HG03103 (cell line): Measurements from ENCODE around the gene PAMR1.
"Not testable (repeated sequence)": the region's sequence is repeated elsewhere in the genome, so short reads cannot be mapped to it uniquely, and the experiment has no call there.

Experiments used
- ATAC-seq: cut with Tn5 transposase; IDR thresholded peaks from one replicate; pipeline ENCODE4 v1.9.1; 2021; ENCODE audit warnings: low read depth; ENCODE audit not compliant: unreplicated experiment

Gene PAMR1

GRCh38 chr11:35546317-35546716 is 20.9 kb upstream of the PAMR1 start:
- ATAC-seq, result no peak

- ATAC-seq, result no peak
Measured at GRCh38 chr11:35545391-35546003, 20.1 kb upstream of the PAMR1 start.

GRCh38 chr11:35543481-35543880 is 18.1 kb upstream of the PAMR1 start:
- no peak for ATAC-seq

GRCh38 chr11:35541621-35542375 is 16.4 kb upstream of the PAMR1 start:
- ATAC-seq, result no peak

GRCh38 chr11:35540526-35540925 is 15.1 kb upstream of the PAMR1 start:
- ATAC-seq, result no peak

GRCh38 chr11:35539781-35540281 is 14.4 kb upstream of the PAMR1 start:
- ATAC-seq, result no peak

- no peak for ATAC-seq
Measured at GRCh38 chr11:35539256-35539655, 13.8 kb upstream of the PAMR1 start.

- no peak for ATAC-seq
Measured at GRCh38 chr11:35536470-35536869, 11.1 kb upstream of the PAMR1 start.

- no peak for ATAC-seq
Measured at GRCh38 chr11:35531246-35531645, 5.8 kb upstream of the PAMR1 start.

- no peak for ATAC-seq
Measured at GRCh38 chr11:35529971-35530495, 4.6 kb upstream of the PAMR1 start.

GRCh38 chr11:35526370-35526792 is 965 bp upstream of the PAMR1 start:
- no peak for ATAC-seq

GRCh38 chr11:35524780-35525179 is 636 bp downstream of the PAMR1 start:
- no peak for ATAC-seq

- ATAC-seq, result no peak
Measured at GRCh38 chr11:35523861-35524260, 1.6 kb downstream of the PAMR1 start.

- no peak for ATAC-seq
Measured at GRCh38 chr11:35523331-35523768, 2.1 kb downstream of the PAMR1 start.

- ATAC-seq, result not testable (repeated sequence)
Measured at GRCh38 chr11:35522091-35522490, 3.3 kb downstream of the PAMR1 start.

GRCh38 chr11:35520376-35520775 is 5.0 kb downstream of the PAMR1 start:
- ATAC-seq, result no peak

GRCh38 chr11:35518766-35519165 is 6.7 kb downstream of the PAMR1 start:
- ATAC-seq, result no peak

- no peak for ATAC-seq
Measured at GRCh38 chr11:35517481-35517880, 7.9 kb downstream of the PAMR1 start.

GRCh38 chr11:35516403-35516802 is 9.0 kb downstream of the PAMR1 start:
- no peak for ATAC-seq

GRCh38 chr11:35515224-35515623 is 10.2 kb downstream of the PAMR1 start:
- ATAC-seq, result no peak

- no peak for ATAC-seq
Measured at GRCh38 chr11:35514481-35514880, 10.9 kb downstream of the PAMR1 start.

GRCh38 chr11:35511666-35512065 is 13.8 kb downstream of the PAMR1 start:
- ATAC-seq, result no peak
